SK-N-DZ (cell line): ENCODE measurements around the gene AGRN.
A peak's percentile ranks its signal among the peaks of the same experiment; 100 is the strongest.
"Not testable (repeated sequence)": the region's sequence is repeated elsewhere in the genome, so short reads cannot be mapped to it uniquely, and the experiment has no call there.

Experiments used
- DNase-seq: peaks from one replicate; pipeline ENCODE4 v3.0.0-alpha.2; 2015; ENCODE audit warnings: low spot score

The AGRN gene

GRCh38 chr1:1000357-1001056 is 19.4 kb upstream of the AGRN start:
- DNase-seq, result peak; percentile 83

GRCh38 chr1:1001057-1001783 is 18.7 kb upstream of the AGRN start:
- peak; percentile 42 for DNase-seq

DNA sequence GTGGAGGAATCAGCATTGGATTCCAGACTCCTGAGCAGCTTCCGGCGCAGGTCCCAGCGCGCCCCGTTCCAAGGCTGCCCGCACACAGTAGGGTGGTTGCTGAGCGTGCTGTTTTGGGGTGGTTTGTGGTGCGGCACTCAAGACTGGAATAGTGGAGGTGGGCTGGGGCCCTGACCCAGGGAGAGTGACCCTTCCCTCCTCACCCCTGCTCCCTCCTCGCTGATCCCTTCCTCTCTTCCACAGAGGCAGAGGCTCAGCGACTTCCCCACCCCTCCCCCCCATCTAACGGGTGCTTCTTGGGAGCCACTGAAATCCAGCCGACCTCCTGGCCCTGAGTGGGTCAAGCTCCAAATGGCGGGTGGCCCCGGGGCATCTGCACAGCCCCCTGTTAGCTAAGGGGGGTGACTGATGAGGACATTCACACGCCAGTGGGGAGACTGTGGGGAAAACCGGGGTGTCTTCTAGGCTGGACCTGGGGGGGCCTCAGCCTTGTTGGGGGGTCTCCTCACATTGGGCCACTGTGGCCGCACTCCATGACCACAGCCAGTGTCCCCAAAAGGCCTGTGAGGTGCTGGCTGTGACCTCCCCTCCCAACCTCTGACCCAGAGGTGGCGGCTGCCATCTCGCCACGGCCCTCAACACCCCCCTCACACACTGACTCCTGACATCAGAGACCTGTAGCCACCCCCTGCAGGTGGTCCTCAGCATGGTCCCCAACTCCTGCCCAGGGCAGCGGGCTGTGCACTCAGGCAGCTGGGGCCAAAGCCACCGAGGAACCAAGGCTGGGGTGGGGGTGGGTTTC is 16.1 kb upstream of the AGRN start:
- DNase-seq, result no peak

- no peak for DNase-seq
These were observed 15.5 kb upstream of the AGRN start for GRCh38 chr1:1004420-1004779.

GRCh38 chr1:1004780-1005697 is 14.9 kb upstream of the AGRN start:
- DNase-seq, result peak; percentile 74

GRCh38 chr1:1005774-1006304 is 14.1 kb upstream of the AGRN start:
- DNase-seq, result no peak

GRCh38 chr1:1006305-1007159 is 13.4 kb upstream of the AGRN start:
- no peak for DNase-seq

DNA sequence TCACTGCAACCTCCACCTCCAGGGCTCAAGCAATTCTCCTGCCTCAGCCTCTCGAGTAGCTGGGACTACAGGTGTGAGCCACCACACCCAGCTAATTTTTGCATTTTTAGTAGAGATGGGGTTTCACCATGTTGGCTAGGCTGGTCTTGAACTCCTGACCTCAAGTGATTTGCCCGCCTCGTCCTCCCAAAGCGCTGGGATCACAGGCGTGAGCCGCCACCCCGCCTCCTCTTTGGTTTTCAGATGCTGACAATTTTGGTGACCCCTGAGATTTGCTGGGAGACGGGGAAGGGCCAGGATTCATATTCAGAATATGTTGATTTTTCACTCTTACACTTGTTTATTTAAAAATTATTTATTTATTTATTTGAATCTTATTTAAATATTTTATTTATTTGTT is 9.8 kb upstream of the AGRN start:
- DNase-seq, result not testable (repeated sequence)

GRCh38 chr1:1011396-1011949 is 8.4 kb upstream of the AGRN start:
- DNase-seq, result no peak

GRCh38 chr1:1012736-1013104 is 7.2 kb upstream of the AGRN start:
- not testable (repeated sequence) for DNase-seq

DNA sequence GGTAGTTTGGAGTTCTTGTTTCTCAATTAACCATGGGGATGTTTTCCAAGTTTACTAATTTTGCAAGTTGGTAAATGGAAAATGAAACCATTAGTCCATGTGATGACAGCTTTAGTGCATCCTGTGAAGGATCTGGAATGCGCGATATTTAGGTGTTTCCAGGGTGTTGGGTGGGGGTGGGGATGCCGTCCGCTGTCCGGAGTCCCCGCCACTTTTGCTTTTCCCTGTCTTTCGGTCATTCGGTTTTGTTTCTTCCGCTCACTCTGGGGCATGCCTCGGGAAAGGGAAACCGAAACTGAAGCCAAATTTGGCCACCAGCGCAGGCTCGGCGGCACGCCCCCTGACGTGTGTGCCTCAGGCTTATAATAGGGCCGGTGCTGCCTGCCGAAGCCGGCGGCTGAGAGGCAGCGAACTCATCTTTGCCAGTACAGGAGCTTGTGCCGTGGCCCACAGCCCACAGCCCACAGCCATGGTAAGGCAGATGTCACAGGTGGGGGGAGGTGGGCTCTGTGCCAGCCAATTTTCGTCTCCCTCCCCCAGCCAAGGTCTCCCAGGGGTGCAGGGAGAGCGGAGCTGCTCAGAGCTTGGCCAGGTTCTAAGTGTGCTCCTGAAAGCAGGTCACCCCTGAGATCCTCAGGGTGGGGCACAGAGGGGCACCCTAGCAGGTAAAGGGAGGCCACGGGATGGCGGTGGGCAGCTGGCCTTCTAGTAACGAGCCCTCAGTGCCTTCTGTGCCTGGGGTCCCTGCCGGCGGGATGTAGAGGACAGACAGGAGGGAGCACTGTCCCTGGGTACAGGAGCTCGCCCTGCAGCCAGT is 6.6 kb upstream of the AGRN start, which contains the start of gene ISG15:
Gene ISG15, plus strand, starts transcription at position 393 of the 817 bp plus-strand sequence. Its CDS starts 77 bp downstream, at position 470.
- no peak for DNase-seq

GRCh38 chr1:1013922-1014648 is 5.8 kb upstream of the AGRN start:
- peak; percentile 63 for DNase-seq

DNA sequence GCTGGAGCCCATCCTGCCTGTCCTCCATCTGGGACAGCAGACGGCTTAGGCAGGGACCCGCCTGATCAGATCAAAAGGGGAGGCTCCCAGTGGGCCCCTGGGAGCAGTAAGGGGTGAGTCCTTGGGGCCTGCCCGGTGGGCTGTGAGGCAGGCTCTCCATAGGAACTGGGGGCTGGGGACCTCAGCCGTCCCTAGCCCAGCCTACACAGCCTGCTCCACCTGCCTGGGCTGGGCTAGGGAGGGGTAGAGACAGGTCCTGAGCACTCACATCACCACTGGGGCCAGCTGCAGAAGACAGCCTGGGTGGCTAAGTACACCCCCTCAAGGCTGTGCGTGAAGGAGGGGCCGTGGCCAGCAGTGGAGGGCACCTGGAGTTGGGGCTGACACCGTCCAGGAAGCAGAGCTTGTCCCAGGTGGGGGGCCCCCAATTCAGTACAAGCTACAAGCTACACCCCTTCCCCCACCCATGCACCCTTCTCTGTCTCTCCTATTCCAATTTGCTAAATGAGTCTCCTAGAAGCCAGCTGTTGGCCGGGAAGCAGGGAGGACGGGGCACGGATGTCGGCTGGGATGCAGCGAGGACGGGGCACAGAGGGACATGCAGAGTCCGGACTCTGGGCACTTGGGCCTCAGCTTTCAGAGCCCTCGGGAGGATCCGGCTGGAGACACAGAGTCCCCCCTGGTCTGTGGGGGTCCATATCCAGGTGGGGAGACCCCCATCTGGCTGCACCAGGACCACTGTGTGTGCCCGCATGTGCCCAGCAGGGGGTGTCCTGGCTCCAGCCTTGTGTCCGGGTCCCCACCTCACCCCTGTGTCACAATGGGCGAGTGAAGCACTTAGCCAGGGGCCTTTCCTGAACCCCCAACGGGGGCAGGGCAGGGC is 4.9 kb upstream of the AGRN start:
- DNase-seq, result peak; percentile 32

GRCh38 chr1:1017397-1018320 is 2.3 kb upstream of the AGRN start:
- not testable (repeated sequence) for DNase-seq

DNA sequence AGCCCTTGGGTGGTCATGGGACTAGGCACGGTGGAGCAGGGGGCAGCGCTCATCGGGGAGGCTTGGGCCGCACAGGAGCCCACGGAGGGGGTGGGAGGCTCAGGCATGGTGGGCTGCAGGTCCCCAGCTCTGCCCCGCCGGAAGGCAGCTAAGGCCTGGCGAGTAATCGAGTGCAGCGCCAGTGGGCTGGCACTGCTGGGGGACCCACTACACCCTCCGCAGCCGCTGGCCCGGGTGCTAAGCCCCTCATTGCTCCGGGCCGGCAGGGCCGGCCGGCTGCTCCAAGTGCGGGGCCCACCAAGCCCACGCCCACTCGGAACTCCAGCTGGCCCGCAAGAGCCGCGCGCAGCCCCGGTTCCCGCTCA is 1.6 kb upstream of the AGRN start:
- not testable (repeated sequence) for DNase-seq
